ENCODE results near the gene TRIM10.
"Not testable (repeated sequence)": the region's sequence is repeated elsewhere in the genome, so short reads cannot be mapped to it uniquely, and the experiment has no call there.

Gene TRIM10

GRCh38 chr6:30172681-30173080 is 11.7 kb upstream of the TRIM10 start:
- DNase-seq (ENCODE audit: low spot score), result no peak

- no peak for DNase-seq (ENCODE audit: low spot score)
These were observed 10.9 kb upstream of the TRIM10 start for GRCh38 chr6:30171677-30172471.

GRCh38 chr6:30169658-30170614 is 8.9 kb upstream of the TRIM10 start:
- DNase-seq (ENCODE audit: low spot score), result peak; percentile 57

- no peak for DNase-seq (ENCODE audit: low spot score)
These were observed 7.7 kb upstream of the TRIM10 start for GRCh38 chr6:30168741-30169140.

- DNase-seq (ENCODE audit: low spot score), result no peak
These were observed 6.1 kb upstream of the TRIM10 start for GRCh38 chr6:30167101-30167500.

- DNase-seq (ENCODE audit: low spot score), result not testable (repeated sequence)
These were observed 4.2 kb upstream of the TRIM10 start for GRCh38 chr6:30165238-30165637.

- DNase-seq (ENCODE audit: low spot score), result no peak
These were observed 3.7 kb upstream of the TRIM10 start for GRCh38 chr6:30164714-30165113.

GRCh38 chr6:30163918-30164654 is 3.1 kb upstream of the TRIM10 start:
- no peak for DNase-seq (ENCODE audit: low spot score)

GRCh38 chr6:30163090-30163917 is 2.3 kb upstream of the TRIM10 start, which contains the start of gene TRIM15:
Gene TRIM15 (plus strand): TSS chr6:30163546. CDS start chr6:30163685, 139 bp downstream.
- peak; percentile 97 for DNase-seq (ENCODE audit: low spot score)

- DNase-seq (ENCODE audit: low spot score), result peak; percentile 18
These were observed 1.5 kb upstream of the TRIM10 start for GRCh38 chr6:30162265-30163089.

GRCh38 chr6:30160008-30160784 is 815 bp downstream of the TRIM10 start:
- DNase-seq (ENCODE audit: low spot score), result no peak

GRCh38 chr6:30158475-30159040 is 2.5 kb downstream of the TRIM10 start:
- no peak for DNase-seq (ENCODE audit: low spot score)

- DNase-seq (ENCODE audit: low spot score), result no peak
These were observed 3.0 kb downstream of the TRIM10 start for GRCh38 chr6:30157999-30158398.

GRCh38 chr6:30157581-30157980 is 3.4 kb downstream of the TRIM10 start:
- no peak for DNase-seq (ENCODE audit: low spot score)

GRCh38 chr6:30156774-30157173 is 4.2 kb downstream of the TRIM10 start:
- no peak for DNase-seq (ENCODE audit: low spot score)

GRCh38 chr6:30156262-30156599 is 4.8 kb downstream of the TRIM10 start:
- peak; percentile 90 for DNase-seq (ENCODE audit: low spot score)

GRCh38 chr6:30155520-30156261 is 5.3 kb downstream of the TRIM10 start:
- no peak for DNase-seq (ENCODE audit: low spot score)

- DNase-seq (ENCODE audit: low spot score), result peak; percentile 72
These were observed 6.1 kb downstream of the TRIM10 start for GRCh38 chr6:30154709-30155519.

Data from SW480 (cell line).